Suprapubic skin (tissue), 4 donors: Measurements from ENCODE around the gene DSCAML1. TPM values are rescaled to one million over a fixed set of nuclear protein-coding genes. Genes with fewer than 3 reads are reported as not detected.

ENCODE experiments used
- DNase-seq, 2 donors: peaks; one replicate each; pipeline ENCODE4 v3.0.0-alpha.2; 2019; ENCODE audit warnings: low spot score in 2 of 2
- H3K27ac ChIP-seq: fragments of 200-600 bp; sonication (generic); one replicate; pipeline ENCODE4 v1.5.1; 2019
- H3K27me3 ChIP-seq: fragments of 200-600 bp; sonication (generic); one replicate; pipeline ENCODE4 v1.5.1; 2019
- H3K36me3 ChIP-seq: fragments of 200-600 bp; sonication (generic); one replicate; pipeline ENCODE4 v1.5.1; 2019
- H3K4me1 ChIP-seq: fragments of 200-600 bp; sonication (generic); one replicate; pipeline ENCODE4 v1.5.1; 2019
- H3K4me3 ChIP-seq: fragments of 200-600 bp; sonication (generic); one replicate; pipeline ENCODE4 v1.5.1; 2019; ENCODE audit warnings: mild to moderate bottlenecking
- H3K9me3 ChIP-seq: fragments of 200-600 bp; sonication (generic); one replicate; pipeline ENCODE4 v1.5.1; 2019
- CTCF ChIP-seq, 2 donors: fragments of 200-600 bp in 1 of 2; fragments of 450-650 bp in 1 of 2; sonication (generic) in 1 of 2; IDR thresholded peaks; one replicate each; pipeline ENCODE4 v1.5.1; 2016 to 2019; ENCODE audit warnings: antibody characterized with exemption in 2 of 2, mild to moderate bottlenecking in 1 of 2, moderate library complexity in 1 of 2
- EP300 ChIP-seq: sonication (generic); formaldehyde crosslinking; IDR thresholded peaks from one replicate; pipeline ENCODE4 v1.6.1; 2017; ENCODE audit warnings: antibody characterized with exemption
- POLR2A ChIP-seq, 2 donors: fragments of 450-650 bp; IDR thresholded peaks; one replicate each; pipeline ENCODE4 v1.6.1; 2017; ENCODE audit warnings: antibody characterized with exemption in 2 of 2, mild to moderate bottlenecking in 2 of 2, moderate library complexity in 2 of 2
- POLR2AphosphoS5 ChIP-seq, 3 donors: sonication (generic); formaldehyde crosslinking; IDR thresholded peaks; one replicate each; pipeline ENCODE4 v1.6.1; 2017; ENCODE audit warnings: antibody characterized with exemption in 3 of 3
- WGBS: methylation state at CpG from one replicate; pipeline ENCODE4 v1.1.5; 2018; 5-methylcytosine and 5-hydroxymethylcytosine counted together
- total RNA-seq, 4 donors: library from RNA; depleted of rRNA; stranded (reverse); fragments of >200 nt; gene quantifications; one replicate each; pipeline ENCODE4 v1.1.0, GENCODE V29; 2016

DSCAML1 gene
- total RNA-seq, 4 donors from 2014 or later, result 0.11 to 0.24 (median 0.21) TPM; not detected in 1

GRCh38 chr11:117793583-117793982 lies 3.4 kb downstream of the DSCAML1 start:
- Histone ChIP-seq H3K9me3 (no peaks in the 10 kb centered on the region), H3K27ac (no peak overlapping the region), H3K27me3 (peaks cover 59% of the 10 kb centered on the region), H3K36me3 (no peaks in the 10 kb centered on the region), H3K4me3 (no peak overlapping the region), H3K4me1 (peaks cover 23% of the 10 kb centered on the region)
- DNase-seq, result no peak
- TF ChIP-seq EP300 (no peak), POLR2AphosphoS5 (IDR thresholded peaks at IDR 0.05) (no peak), CTCF (IDR thresholded peaks at IDR 0.05) (no peak), POLR2A (IDR thresholded peaks at IDR 0.05) (no peak)
- WGBS, result 68% methylated on average over 9 of the region's 9 CpGs

DNA sequence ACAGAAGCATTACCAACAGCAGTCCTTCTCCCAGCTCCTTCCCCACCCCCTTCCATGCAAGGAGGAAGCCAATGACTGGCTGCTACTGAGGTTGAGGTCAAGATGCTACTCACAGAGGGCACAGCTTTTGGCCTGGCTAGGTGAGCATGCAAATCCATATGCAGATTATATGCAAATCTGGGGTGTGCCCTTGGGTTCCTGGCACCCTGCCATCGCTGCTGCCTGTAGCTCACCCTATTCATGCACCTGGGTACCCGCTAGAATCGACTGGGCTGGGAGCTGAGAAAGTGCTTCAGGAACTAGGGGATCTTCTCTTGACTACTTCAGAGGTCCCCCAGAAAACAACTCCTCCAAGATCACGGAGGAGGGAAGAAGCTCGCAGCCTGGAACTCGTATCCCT lies 4.0 kb downstream of the DSCAML1 start:
- H3K27me3 ChIP-seq, result peaks cover 59% of the 10 kb centered on the region
- no peak for DNase-seq
- no peak for TF ChIP-seq EP300
- WGBS, result no CpG with 5 or more reads among the region's 6 CpGs
- H3K4me1 ChIP-seq, result peaks cover 23% of the 10 kb centered on the region
- H3K36me3 ChIP-seq, result no peaks in the 10 kb centered on the region
- H3K9me3 ChIP-seq, result no peaks in the 10 kb centered on the region
- no peak overlapping the region for H3K4me3 ChIP-seq
- no peak overlapping the region for H3K27ac ChIP-seq

- Histone ChIP-seq H3K4me1 (peaks cover 21% of the 10 kb centered on the region), H3K27ac (no peak overlapping the region), H3K4me3 (no peak overlapping the region), H3K36me3 (no peaks in the 10 kb centered on the region), H3K27me3 (peaks cover 52% of the 10 kb centered on the region), H3K9me3 (no peaks in the 10 kb centered on the region)
- 67% methylated on average over 5 of the region's 5 CpGs for WGBS
- no peak for DNase-seq
- TF ChIP-seq CTCF (IDR thresholded peaks at IDR 0.05), result no peak
- no peak for TF ChIP-seq EP300
- TF ChIP-seq POLR2A (IDR thresholded peaks at IDR 0.05), result no peak
- no peak for TF ChIP-seq POLR2AphosphoS5 (IDR thresholded peaks at IDR 0.05)
Observed at GRCh38 chr11:117792241-117792640, 4.8 kb downstream of the DSCAML1 start.

DNA sequence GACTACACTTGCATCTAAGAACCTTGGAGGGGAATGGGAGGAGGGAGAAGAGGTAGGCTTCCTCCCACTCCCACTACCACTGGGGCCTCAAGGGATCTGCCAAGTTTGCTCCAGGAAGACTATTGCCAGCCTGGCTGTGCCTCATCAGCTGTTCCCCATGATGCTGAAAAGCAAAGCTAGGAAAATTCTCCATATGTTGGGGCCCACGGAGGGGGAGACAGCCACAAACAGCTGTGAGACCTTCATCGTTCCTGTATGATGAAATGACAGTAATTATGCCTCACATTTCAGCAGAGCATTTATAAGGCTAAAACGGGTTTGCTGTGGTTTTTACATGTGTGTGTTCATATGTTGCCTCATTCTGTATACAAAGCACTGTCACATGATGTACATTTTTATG lies 6.7 kb downstream of the DSCAML1 start:
- Histone ChIP-seq H3K36me3 (no peaks in the 10 kb centered on the region), H3K4me1 (peaks cover 2% of the 10 kb centered on the region), H3K4me3 (no peak overlapping the region), H3K27ac (no peak overlapping the region), H3K9me3 (no peaks in the 10 kb centered on the region), H3K27me3 (peaks cover 47% of the 10 kb centered on the region)
- TF ChIP-seq POLR2A (IDR thresholded peaks at IDR 0.05) (no peak), POLR2AphosphoS5 (IDR thresholded peaks at IDR 0.05) (no peak), CTCF (IDR thresholded peaks at IDR 0.05) (no peak), EP300 (no peak)
- no peak for DNase-seq
- WGBS, result 47% methylated on average over 3 of the region's 3 CpGs

GRCh38 chr11:117789241-117789640 lies 7.8 kb downstream of the DSCAML1 start:
- no peaks in the 10 kb centered on the region for H3K4me1 ChIP-seq
- TF ChIP-seq POLR2AphosphoS5 (IDR thresholded peaks at IDR 0.05) (no peak), CTCF (IDR thresholded peaks at IDR 0.05) (no peak), POLR2A (IDR thresholded peaks at IDR 0.05) (no peak), EP300 (no peak)
- DNase-seq, result no peak
- WGBS, result 79% methylated on average over 4 of the region's 4 CpGs
- H3K9me3 ChIP-seq, result no peaks in the 10 kb centered on the region
- no peaks in the 10 kb centered on the region for H3K36me3 ChIP-seq
- peaks cover 47% of the 10 kb centered on the region for H3K27me3 ChIP-seq
- no peak overlapping the region for H3K4me3 ChIP-seq
- no peak overlapping the region for H3K27ac ChIP-seq
